GM18511 (cell line): ENCODE results near the gene RSBN1.
"Not testable (repeated sequence)": the region's sequence is repeated elsewhere in the genome, so short reads cannot be mapped to it uniquely, and the experiment has no call there.

Source experiments
- ATAC-seq: cut with Tn5 transposase; IDR thresholded peaks from one replicate; pipeline ENCODE4 v1.9.1; 2021; ENCODE audit warnings: mild to moderate bottlenecking, moderate library complexity; ENCODE audit not compliant: unreplicated experiment

RSBN1 gene

DNA sequence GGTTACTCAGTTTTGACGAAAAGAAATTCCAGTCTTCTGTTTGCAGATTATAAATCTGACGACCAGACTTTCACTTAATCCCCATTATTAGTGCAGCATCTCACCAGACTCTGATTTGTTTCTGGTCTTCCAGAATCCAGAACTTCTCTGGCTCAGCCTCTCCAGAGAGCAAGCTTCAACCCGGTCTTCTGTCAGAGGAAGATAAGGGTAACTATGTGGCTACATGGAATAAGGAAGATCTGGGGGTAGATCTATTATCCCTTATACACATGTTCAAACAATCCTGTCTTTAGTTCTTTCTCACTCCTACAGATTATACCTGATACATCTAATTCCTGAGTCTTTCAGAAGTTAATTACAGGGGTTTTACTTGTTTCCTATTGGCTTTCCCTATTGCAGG lies 62.9 kb downstream of the RSBN1 start:
- ATAC-seq = no peak

DNA sequence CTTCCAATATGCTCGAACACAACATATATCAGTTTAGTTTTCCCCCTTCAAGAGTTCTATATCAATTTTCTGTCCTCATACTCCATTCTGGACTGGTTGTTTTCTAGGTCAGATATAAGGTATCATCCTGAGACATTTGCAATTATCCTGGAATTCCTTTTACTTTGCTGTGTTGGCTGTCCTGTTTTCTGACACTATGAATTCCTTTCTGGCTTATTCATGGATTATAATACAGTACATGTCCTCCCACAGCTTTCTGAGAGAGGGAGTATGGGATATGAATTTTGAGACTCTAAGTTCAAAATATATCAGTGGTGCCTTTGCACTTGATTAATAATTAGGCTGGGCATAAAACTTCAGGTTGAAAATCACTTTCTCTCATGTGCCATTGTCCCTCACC lies 64.9 kb downstream of the RSBN1 start:
- no peak for ATAC-seq

DNA sequence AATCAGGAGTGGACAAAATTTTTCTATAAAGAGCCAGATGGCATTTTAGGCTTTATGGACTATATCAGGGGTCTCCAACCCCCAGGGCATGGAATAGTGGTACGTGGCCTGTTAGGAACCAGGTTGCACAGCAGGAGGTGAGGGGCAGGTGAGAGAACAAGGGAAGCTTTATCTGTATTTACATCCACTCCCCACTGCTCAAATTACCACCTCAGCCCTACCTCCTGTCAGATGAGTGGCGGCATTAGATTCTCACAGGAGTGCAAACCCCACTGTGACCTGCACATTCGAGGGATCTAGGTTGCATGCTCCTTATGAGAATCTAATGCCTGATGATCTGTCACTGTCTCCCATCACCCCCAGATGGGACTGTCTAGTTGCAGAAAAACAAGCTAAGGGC lies 66.9 kb downstream of the RSBN1 start:
- ATAC-seq = no peak

DNA sequence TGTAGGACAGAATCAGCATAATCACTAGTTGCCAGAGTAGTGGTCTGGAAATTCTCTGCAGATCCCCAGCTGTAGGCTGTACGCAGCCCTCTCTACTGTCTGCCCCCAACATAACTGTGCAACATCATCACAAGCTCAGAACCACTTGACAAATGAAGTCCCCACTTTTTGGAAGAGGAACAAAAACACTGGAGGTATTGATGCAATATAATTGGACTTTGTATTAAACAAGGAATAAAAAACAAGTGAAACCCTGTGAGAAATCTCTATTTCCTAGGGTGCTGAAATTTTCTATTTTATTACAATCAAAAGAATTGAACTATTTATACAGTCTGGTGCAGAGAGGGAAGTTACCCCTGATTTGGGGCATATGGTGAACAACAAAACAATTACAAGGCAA lies 68.2 kb downstream of the RSBN1 start:
- no peak for ATAC-seq

DNA sequence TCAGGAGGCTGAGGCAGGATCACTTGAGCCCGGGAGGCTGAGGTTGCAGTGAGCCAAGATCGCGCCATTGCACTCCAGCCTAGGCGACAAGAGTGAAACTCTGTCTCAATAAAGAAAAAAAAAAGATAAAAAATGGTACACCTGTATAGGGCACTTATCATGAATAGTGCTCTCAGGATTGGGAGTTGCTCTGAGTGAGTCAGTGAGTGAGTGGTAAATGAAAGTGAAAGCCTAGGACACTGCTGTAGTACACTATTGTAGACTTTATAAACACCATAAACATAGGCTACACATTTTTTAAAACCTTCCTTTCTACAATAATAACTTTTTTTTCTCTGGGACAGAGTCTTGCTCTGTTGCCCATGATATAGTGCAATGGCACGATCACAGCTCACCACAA lies 69.8 kb downstream of the RSBN1 start:
- ATAC-seq = no peak

DNA sequence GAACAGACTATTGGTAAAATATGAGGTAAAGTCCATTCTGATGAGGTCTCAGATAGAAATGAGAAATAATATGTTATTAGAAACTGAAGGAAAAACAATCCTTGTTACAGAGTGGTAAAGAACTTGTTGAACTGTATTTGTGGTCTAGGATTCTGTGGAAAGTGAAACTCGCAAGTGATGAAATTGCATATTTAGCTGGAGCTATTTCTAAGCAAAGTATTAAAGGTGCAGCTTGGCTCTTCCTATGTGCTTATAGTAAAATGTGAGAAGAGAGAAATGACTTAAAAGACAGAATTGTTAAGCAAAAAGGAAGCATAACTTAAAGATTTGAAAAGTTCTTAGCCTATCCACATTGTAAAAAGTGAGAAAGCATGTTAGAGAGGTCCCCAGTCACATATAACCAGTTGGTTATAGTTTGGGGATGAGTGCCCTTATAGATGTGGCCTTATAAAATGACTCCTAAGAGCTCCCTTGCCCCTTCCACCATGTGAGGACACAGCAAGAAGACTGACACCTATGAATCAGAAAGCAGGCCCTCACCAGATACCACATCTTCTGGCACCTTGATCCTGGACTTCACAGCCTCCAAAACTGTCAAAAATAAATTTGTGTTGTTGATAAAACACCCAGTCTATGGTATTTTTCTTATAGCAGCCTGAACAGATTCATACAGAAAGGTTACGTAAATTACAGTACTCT lies 77.8 kb downstream of the RSBN1 start:
- ATAC-seq = no peak

DNA sequence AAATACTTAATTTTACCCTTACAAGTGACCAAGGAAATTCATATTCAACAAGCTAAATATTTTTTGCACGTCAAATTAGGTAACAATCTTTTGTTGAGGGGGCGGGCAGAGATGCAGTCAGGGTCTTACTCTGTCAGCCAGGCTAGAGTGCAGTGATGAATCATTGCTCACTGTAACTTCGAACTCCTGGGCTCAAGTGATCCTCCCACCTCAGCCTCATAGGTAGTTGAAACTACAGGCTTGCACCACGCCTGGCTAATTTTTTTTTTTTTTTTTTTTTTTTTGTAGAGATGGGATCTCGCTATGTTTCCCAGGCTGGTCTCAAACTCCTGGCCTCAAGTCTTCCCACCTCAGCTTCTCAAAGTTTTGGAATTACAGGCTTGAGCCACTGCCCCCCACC lies 79.5 kb downstream of the RSBN1 start:
- ATAC-seq = no peak

DNA sequence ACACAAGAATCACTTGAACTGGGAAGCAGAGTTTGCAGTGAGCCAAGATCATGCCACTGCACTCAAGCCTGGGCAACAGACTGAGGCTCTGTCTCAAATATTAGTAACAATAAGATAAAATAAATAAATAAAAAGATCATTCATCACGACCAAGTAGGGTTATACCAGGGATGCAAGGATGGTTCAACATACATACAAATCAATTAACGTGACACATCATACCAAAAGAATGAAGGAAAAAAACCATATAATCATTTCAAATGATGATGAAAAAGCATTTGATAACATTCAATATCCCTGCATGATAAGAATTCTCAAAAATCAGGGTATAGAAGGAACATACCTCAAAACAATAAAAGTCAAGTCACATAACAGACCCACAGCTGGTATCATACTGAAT lies 91.3 kb downstream of the RSBN1 start:
- no peak for ATAC-seq

DNA sequence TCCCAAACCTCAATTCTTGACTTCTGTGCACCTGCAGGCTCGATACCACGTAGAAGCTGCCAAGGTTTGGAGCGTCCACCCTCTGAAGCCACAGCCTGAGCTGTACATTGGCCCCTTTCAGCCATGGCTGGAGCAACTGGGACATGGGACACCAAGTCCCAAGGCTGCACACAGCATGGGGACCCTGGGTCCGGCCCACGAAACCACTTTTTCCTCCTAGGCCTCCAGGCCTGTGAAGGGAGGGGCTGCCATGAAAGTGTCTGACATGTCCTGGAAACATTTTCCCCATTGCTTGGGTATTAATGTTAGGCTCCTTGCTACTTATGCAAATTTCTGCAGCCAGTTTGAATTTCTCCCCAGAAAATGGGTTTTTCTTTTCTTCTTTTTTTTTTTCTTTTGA lies 93.7 kb downstream of the RSBN1 start:
- ATAC-seq = not testable (repeated sequence)

DNA sequence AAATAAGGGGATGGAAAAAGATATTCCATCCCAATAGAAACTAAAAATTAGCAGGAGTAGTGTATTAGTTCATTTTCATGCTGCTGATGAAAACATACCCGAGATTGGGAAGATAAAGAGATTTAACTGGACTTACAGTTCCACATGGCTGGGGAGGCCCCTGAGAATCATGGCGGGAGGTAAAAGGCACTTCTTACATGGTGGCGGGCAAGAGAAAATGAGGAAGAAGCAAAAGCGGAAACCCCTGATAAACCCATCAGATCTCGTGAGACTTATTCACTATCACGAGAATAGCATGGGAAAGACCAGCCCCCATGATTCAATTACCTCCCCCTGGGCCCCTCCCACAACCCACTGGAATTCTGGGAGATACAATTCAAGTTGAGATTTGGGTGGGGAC lies 94.8 kb downstream of the RSBN1 start:
- ATAC-seq = not testable (repeated sequence)

DNA sequence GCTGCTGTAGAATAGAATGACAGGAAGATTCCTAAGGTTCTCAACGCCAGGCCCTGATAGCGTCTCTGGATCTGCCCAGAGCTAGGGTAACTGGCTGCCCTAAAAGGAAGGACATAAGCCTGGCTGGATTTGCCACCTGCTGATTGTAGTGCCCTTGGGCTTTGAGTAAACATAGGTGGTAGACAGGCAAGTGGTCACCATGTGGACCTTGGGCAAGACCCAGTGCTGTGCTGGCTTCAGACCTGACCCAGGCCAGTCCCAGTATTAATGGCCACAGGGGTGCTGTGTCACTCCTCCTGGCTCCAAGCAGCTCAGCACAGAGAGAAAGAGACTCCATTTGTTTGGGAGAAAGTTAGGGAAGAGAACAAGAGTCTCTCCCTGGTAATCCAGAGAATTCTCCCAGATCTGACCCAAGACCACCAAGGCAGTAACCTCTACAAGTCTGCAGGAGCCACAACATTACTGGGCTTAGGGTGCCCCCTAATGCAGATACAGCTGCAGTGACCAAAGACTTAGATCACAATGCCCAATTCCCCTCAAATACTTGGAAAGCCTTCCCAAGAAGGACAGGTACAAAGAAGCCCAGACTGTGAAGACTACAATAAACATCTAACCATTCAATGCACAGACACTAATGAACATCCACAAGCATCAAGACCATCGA lies 97.5 kb downstream of the RSBN1 start:
- no peak for ATAC-seq
